Occipital lobe (tissue), 2 donors: ENCODE measurements around the gene IPO9. TPM values are rescaled to one million over a fixed set of nuclear protein-coding genes. Genes with fewer than 3 reads are reported as not detected.
"Not testable (repeated sequence)": the region's sequence is repeated elsewhere in the genome, so short reads cannot be mapped to it uniquely, and the experiment has no call there.

Experiments
- DNase-seq: peaks from one replicate; lab custom pipeline; 2025; lab: John Stamatoyannopoulos, UW
- total RNA-seq: library from RNA; depleted of rRNA; stranded (reverse); fragments of >200 nt; gene quantifications from one replicate; pipeline ENCODE4 v1.2.3, GENCODE V29; 2014

Gene IPO9
- total RNA-seq, 1 donor from 2014 or later, result 36.2 TPM

- peak; percentile 94 for DNase-seq
These were observed 59.5 kb downstream of the IPO9 start, which contains the start of gene SHISA4 for GRCh38 chr1:201888282-201889089. SHISA4 (plus strand) TSS chr1:201888898; CDS start chr1:201888995, 97 bp downstream.

GRCh38 chr1:201889090-201889968 lies 60.4 kb downstream of the IPO9 start:
- no peak for DNase-seq

- no peak for DNase-seq
These were observed 61.3 kb downstream of the IPO9 start for GRCh38 chr1:201890223-201890622.

GRCh38 chr1:201890806-201891450 lies 62.0 kb downstream of the IPO9 start:
- DNase-seq, result no peak

DNA sequence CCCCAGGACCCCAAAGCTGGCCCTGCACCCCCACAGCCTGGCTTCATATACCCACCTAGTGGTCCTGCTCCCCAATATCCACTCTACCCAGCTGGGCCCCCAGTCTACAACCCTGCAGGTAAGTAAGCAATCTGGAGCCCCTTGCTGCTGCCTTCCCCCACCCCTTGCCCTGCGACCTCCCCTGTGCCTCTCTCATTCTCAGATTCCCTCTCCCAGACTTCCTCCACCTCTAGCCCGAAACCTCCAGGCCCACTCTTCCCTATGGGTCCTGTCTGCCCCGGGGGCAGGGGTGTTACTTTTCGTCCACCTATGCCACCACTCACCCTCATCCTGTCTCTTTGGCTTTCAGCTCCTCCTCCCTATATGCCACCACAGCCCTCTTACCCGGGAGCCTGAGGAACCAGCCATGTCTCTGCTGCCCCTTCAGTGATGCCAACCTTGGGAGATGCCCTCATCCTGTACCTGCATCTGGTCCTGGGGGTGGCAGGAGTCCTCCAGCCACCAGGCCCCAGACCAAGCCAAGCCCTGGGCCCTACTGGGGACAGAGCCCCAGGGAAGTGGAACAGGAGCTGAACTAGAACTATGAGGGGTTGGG lies 62.6 kb downstream of the IPO9 start:
- no peak for DNase-seq

DNA sequence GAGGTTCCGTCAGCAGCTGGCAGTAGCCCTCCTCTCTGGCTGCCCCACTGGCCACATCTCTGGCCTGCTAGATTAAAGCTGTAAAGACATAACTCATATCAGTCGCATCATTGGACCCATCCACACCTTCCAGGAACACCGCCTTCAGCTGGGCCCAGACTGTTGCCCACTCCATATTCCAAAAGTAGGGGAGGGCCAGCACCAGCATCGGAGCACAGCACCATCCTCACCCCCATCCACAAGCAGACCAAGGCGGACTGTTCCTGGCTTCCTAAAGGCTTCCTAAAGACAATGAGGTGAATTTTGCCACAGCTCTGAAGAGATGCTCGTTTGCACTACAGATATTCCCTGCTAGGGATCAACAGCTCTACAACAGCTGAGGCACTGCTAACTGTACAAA lies 63.3 kb downstream of the IPO9 start:
- no peak for DNase-seq

GRCh38 chr1:201893431-201893830 lies 64.5 kb downstream of the IPO9 start:
- DNase-seq, result no peak

DNA sequence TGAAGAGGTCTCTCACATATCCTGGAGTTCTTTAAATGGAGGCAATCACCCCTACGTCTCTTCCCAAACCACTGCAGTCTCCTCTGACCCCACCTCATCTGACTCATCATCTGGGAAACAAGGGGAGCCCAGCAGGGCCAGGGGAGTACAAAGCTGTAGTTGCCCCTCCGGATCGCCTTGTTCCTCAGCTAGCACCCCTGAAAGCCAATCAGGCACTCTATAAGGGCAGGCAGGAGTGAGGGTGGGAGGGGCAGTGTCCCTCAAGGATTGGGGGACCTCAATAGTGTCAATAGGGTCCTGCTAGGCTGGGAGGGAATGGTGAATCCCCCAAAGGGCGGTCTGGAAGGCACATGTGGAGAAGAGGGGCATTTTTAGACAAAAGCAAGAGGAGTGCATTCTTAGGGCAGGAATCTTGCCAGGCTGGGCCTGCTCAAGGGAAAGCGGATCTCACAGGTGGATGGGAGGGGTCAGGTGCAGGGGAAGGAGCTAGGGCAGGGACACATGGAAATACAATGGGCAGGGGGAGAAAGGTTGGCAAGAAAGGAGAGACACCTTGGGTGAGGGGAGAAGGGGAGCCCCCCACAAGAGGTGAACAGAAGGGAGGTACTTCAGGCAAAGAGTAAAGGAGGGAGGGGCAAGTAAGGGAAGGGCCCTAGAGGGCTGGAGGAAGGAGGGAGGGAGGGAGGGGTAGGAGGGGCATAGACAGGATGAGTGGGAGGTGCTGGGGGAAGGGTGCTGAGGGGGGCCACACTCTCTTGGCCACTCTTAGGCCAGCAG lies 65.6 kb downstream of the IPO9 start:
- no peak for DNase-seq

- DNase-seq, result no peak
These were observed 66.2 kb downstream of the IPO9 start for GRCh38 chr1:201895120-201895665.

DNA sequence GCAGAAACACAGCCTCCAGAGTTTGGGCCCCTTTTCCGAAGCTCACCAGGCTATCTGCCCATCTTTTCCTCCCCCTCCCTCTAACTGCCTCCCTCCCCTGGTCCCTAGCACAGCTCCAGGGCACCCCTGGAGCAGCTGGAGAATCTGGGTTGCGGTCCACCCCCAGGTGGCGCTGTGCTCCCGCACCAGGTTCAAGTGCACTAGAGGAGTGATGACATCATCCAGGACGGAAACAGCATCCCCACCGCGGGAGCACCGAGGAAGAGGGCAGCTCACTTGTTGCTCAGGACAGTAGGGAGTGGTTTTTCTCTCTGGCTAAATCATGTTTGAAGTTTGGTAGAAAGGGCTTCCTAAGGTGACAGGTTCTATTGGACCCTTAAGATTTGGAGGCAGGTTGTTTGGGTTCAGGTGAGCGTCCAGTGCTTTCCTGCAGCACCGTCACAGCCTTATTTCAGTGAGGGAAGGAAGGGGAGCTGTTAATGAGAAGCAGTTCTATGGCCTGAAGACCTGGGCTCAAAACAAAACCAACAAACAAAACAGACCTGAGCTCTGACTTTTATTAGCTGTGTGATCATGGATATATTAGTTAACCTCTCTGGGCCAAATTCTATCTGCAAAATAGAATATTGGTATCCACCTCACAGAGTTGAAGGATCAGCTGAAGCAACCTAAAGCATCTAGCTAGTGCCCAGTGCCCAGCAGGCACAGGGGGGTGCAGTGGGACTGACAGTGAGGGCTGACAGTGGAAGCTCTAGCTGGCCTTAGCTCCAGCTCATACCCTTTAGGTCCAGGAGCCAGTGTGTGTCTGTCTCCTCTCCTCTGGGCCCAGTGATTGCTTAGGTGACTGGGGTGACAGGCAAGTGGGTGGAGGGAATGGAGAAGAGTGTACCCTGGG lies 67.2 kb downstream of the IPO9 start:
- DNase-seq, result peak; percentile 74

- DNase-seq, result no peak
These were observed 68.0 kb downstream of the IPO9 start for GRCh38 chr1:201896951-201897391.

GRCh38 chr1:201898240-201898894 lies 69.4 kb downstream of the IPO9 start:
- no peak for DNase-seq

GRCh38 chr1:201898992-201899391 lies 70.0 kb downstream of the IPO9 start:
- DNase-seq, result no peak

GRCh38 chr1:201899683-201900429 lies 70.9 kb downstream of the IPO9 start:
- no peak for DNase-seq

- no peak for DNase-seq
These were observed 71.5 kb downstream of the IPO9 start for GRCh38 chr1:201900476-201900875.

GRCh38 chr1:201901036-201901435 lies 72.1 kb downstream of the IPO9 start:
- not testable (repeated sequence) for DNase-seq

DNA sequence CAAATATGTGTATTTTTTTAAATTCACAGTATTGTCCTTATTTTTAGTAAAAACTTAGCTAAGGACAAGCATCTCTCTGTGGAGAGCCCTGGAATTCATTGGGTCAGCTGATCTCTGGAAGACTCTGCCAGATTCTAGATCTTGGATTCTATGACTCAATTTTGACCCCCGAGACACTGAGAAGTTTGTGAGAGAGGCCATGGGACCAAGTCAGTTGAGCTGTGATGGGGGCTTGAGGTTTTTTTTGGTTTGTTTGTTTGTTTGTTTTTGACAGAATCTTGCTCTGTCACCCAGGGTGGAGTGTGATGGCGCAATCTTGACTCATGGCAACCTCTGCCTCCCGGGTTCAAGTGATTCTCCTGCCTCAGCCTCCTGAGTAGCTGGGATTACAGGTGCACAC lies 73.2 kb downstream of the IPO9 start:
- no peak for DNase-seq

- DNase-seq, result no peak
These were observed 74.2 kb downstream of the IPO9 start for GRCh38 chr1:201903135-201903534.
